ENCODE measurements around the gene MAPK1.
"Not testable (repeated sequence)": the region's sequence is repeated elsewhere in the genome, so short reads cannot be mapped to it uniquely, and the experiment has no call there.

The MAPK1 gene

GRCh38 chr22:21849489-21849888 is 18.0 kb downstream of the MAPK1 start:
- TF ChIP-seq, protein P1, sequence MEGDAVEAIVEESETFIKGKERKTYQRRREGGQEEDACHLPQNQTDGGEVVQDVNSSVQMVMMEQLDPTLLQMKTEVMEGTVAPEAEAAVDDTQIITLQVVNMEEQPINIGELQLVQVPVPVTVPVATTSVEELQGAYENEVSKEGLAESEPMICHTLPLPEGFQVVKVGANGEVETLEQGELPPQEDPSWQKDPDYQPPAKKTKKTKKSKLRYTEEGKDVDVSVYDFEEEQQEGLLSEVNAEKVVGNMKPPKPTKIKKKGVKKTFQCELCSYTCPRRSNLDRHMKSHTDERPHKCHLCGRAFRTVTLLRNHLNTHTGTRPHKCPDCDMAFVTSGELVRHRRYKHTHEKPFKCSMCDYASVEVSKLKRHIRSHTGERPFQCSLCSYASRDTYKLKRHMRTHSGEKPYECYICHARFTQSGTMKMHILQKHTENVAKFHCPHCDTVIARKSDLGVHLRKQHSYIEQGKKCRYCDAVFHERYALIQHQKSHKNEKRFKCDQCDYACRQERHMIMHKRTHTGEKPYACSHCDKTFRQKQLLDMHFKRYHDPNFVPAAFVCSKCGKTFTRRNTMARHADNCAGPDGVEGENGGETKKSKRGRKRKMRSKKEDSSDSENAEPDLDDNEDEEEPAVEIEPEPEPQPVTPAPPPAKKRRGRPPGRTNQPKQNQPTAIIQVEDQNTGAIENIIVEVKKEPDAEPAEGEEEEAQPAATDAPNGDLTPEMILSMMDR (IDR thresholded peaks at IDR 0.05; ENCODE audit: low read depth, low read length, missing control alignments): no peak
- H3K4me3 ChIP-seq (ENCODE audit: low read depth, low read length): no peak overlapping the region
- DNase-seq (ENCODE audit: low read depth): no peak

- not testable (repeated sequence) for DNase-seq (ENCODE audit: low read depth)
These were observed 19.4 kb downstream of the MAPK1 start for GRCh38 chr22:21848057-21848456.

GRCh38 chr22:21845558-21846453 is 21.6 kb downstream of the MAPK1 start:
- DNase-seq (ENCODE audit: low read depth): no peak
- H3K4me3 ChIP-seq (ENCODE audit: low read depth, low read length): no peak overlapping the region
- TF ChIP-seq, protein P1 (IDR thresholded peaks at IDR 0.05; ENCODE audit: low read depth, low read length, missing control alignments): no peak

More at GRCh38 chr22:21848057-21848456, 19.4 kb downstream of the MAPK1 start:
- H3K4me3 ChIP-seq (ENCODE audit: low read depth, low read length): not testable (repeated sequence)

DNA sequence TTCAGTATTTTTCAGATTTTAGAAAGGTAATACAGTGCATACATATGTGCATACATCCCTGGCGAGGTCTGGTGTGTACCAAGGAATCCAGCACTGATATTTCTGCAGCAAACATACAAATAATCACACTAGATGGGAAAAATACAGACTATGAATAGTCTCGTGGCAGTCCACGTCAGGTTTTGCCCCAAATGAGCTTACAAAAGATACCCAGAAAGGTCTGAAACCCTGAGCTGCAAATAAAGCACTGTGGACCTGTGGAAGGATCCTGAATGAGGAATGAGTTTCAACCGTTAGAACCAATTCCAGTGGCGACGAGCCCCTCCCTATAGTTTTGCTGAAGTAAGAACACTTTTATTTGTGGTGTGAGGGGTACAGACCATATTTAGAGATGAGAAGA is 24.5 kb downstream of the MAPK1 start:
- DNase-seq (ENCODE audit: low read depth): no peak
- H3K4me3 ChIP-seq (ENCODE audit: low read depth, low read length): no peak overlapping the region
- TF ChIP-seq, protein P1 (IDR thresholded peaks at IDR 0.05; ENCODE audit: low read depth, low read length, missing control alignments): no peak

DNA sequence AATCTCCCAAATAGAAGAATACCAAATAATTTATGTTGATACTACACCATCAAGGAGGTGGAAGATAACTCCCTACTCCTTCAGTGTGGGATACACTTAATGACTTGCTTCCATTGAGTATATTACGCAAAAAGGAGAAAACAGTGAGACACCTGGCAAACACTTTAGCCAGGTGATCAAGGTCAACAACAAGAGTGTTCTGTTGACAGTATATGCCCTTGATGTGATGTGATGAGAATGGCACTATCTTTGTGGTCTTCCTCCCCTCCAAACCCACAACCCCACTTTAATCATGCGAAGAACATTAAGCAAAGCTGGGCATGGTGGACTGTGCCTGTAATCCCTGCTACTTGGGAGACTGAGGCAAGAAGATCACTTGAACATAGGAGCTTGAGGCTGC is 26.0 kb downstream of the MAPK1 start:
- H3K4me3 ChIP-seq (ENCODE audit: low read depth, low read length): no peak overlapping the region
- no peak for DNase-seq (ENCODE audit: low read depth)
- TF ChIP-seq, protein P1 (IDR thresholded peaks at IDR 0.05; ENCODE audit: low read depth, low read length, missing control alignments): no peak

GRCh38 chr22:21840236-21840823 is 27.1 kb downstream of the MAPK1 start:
- DNase-seq (ENCODE audit: low read depth): no peak
- no peak overlapping the region for H3K4me3 ChIP-seq (ENCODE audit: low read depth, low read length)
- TF ChIP-seq, protein P1 (IDR thresholded peaks at IDR 0.05; ENCODE audit: low read depth, low read length, missing control alignments): no peak

DNA sequence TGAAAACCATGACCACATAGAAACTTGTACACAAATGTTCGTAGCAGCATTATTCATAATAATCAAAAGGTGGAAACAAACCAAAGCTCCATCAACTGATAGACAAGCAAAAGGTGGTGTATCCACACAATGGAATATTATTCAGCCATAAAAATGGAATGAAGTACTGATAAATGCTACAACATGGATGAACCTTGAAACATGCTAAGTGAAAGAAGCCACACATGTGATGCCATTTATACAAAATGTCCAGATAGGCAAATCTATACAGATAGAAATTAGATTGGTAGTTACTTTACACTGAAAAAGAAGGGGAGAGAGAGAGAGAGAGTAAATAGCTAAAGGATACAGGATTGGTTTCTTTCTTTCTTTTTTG is 27.7 kb downstream of the MAPK1 start:
- TF ChIP-seq, protein P1 (IDR thresholded peaks at IDR 0.05; ENCODE audit: low read depth, low read length, missing control alignments): no peak
- H3K4me3 ChIP-seq (ENCODE audit: low read depth, low read length): no peak overlapping the region
- DNase-seq (ENCODE audit: low read depth): no peak

DNA sequence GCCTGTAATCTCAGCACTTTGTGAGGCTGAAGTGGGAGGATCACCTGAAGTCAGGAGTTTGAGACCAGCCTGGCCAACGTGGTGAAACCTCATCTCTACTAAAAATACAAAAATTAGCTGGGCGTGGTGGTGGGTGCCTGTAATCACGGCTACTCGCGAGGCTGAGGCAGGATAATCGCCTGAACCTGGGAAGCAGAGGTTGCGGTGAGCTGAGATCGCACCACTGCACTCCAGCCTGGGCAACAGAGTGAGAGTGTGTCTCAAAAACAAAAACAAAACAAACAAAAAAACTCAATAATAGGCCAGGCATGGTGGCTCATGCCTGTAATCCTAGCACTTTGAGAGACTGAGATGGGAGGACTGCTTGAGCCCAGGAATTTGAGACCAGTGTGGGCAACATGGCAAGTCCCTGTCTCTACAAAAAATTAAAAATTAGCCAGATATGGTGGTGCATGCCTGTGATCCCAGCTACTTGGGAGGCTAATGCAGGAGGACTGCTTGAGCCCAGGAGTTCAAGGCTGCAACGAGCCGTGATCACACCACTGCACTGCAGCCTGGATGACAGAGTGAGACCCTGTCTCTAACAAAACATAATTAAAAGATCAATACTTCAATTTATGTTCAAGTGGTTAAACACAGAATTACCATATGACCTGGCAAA is 28.2 kb downstream of the MAPK1 start:
- not testable (repeated sequence) for DNase-seq (ENCODE audit: low read depth)

More for the DNA sequence above, 28.2 kb downstream of the MAPK1 start:
- not testable (repeated sequence) for H3K4me3 ChIP-seq (ENCODE audit: low read depth, low read length)
